K562 (cell line): ENCODE results near the gene NUP62CL. TPM values are rescaled to one million over a fixed set of nuclear protein-coding genes. Genes with fewer than 3 reads are reported as not detected.

ENCODE experiments used
- ARID1B ChIP-seq: fragments of 450-650 bp; IDR thresholded peaks from 2 replicates; pipeline ENCODE4 v1.6.1; 2016; ENCODE audit warnings: antibody characterized with exemption, mild to moderate bottlenecking, inconsistent platforms
- CXXC5 ChIP-seq: fragments of 250-450 bp; sonication (Bioruptor Pico); IDR thresholded peaks from 2 replicates; pipeline ENCODE4 v1.8.0; 2022; ENCODE audit warnings: inconsistent platforms, mild to moderate bottlenecking, moderate library complexity
- EGR1 ChIP-seq: fragments of 450-650 bp; conservative IDR thresholded peaks from 2 replicates; pipeline ENCODE4 v1.6.1; 2017; ENCODE audit warnings: mild to moderate bottlenecking
- EP400 ChIP-seq: fragments of 450-650 bp; IDR thresholded peaks from 2 replicates; pipeline ENCODE4 v1.6.1; 2017; ENCODE audit warnings: antibody characterized with exemption, mild to moderate bottlenecking, moderate library complexity
- FOXA3 ChIP-seq, 2 experiments: fragments of 450-650 bp in 1 of 2; sonication (generic) in 1 of 2; formaldehyde crosslinking; IDR thresholded peaks in 1 of 2; conservative IDR thresholded peaks in 1 of 2; 2 replicates each; pipeline versions ENCODE4 v1.4.0 to v1.8.0; 2020 to 2022; ENCODE audit warnings: mild to moderate bottlenecking in 2 of 2, missing genetic modification reagents in 1 of 2
- FOXK2 ChIP-seq, 2 experiments: fragments of 450-650 bp; IDR thresholded peaks in 1 of 2; conservative IDR thresholded peaks in 1 of 2; 2 replicates each; pipeline ENCODE4 v1.6.1; 2016; ENCODE audit warnings: low read depth in 2 of 2, mild to moderate bottlenecking in 1 of 2
- MGA ChIP-seq: fragments of 450-650 bp; IDR thresholded peaks from 2 replicates; pipeline ENCODE4 v1.6.1; 2016; ENCODE audit warnings: mild to moderate bottlenecking, moderate library complexity
- MNT ChIP-seq, 2 experiments: fragments of 450-650 bp; conservative IDR thresholded peaks; 2 replicates each; pipeline ENCODE4 v1.6.1; 2017; ENCODE audit warnings: mild to moderate bottlenecking in 2 of 2, moderate library complexity in 2 of 2
- polyA plus RNA-seq, 8 experiments: library from polyadenylated mRNA; depleted of rRNA in 4 of 8; stranded (reverse) in 5 of 8; unstranded in 3 of 8; fragments of >200 nt; fragmentation: Nextera tagmentation in 2 of 8; fragmentation: Illumina TruSeq in 1 of 8; extraction: Ambion mirVana in 2 of 8; extraction: Trizol in 1 of 8; gene quantifications; 2 replicates each; pipeline versions ENCODE4 v1.2.1 to v1.2.3, GENCODE V29; 2011 to 2014; ENCODE audit warnings: inconsistent platforms in 1 of 8, missing spikeins in 1 of 8
- total RNA-seq, 7 experiments: library from RNA; depleted of rRNA in 6 of 7; stranded (reverse); fragments of >200 nt in 6 of 7; fragmentation: Illumina TruSeq in 2 of 7; extraction: Trizol in 2 of 7; gene quantifications; 2 replicates each; pipeline versions ENCODE4 v1.2.1 to v1.2.3, GENCODE V29; 2011 to 2021; ENCODE audit warnings: low replicate concordance in 1 of 7

The NUP62CL gene
- total and polyA plus RNA-seq, 9 of the 15 experiments (the other 6 are each of a cell fraction or from before 2014, with no cell fraction given): 29.7 to 101 (median 42.7) TPM

- TF ChIP-seq MGA (0 out of 2 replicates have a peak, but pooled peaks have one; percentile 11), ARID1B (peak; percentile 32; the same call in 1 of the 2 replicates), EP400 (peak; percentile 58), MNT (conservative IDR thresholded peaks at IDR 0.05) (peak in 1 of 2 experiments; percentile 42; a peak in 2 of 4 replicates), EGR1 (peak; percentile 25; the same call in 1 of the 2 replicates), FOXA3 (CRISPR knock-in tag; conservative IDR thresholded peaks at IDR 0.05 in 1 of 2, IDR thresholded peaks at IDR 0.05 in 1 of 2) (peak in 1 of 2 experiments; percentile 56; a peak in 1 of 4 replicates), CXXC5 (CRISPR knock-in tag) (peak; percentile 21; the same call in 1 of the 2 replicates), FOXK2 (conservative IDR thresholded peaks at IDR 0.05 in 1 of 2, IDR thresholded peaks at IDR 0.05 in 1 of 2; ENCODE audit: low read depth in 2 of 2) (peak; percentile 66 to 67; a peak in 1 of 4 replicates)
These were observed 50.4 kb downstream of the NUP62CL start (continued) for GRCh38 chrX:107155621-107156430.
